ENCODE measurements around the gene NSMCE4A.
A peak's percentile ranks its signal among the peaks of the same experiment; 100 is the strongest.
"Not testable (repeated sequence)": the region's sequence is repeated elsewhere in the genome, so short reads cannot be mapped to it uniquely, and the experiment has no call there.

NSMCE4A gene, protein sequence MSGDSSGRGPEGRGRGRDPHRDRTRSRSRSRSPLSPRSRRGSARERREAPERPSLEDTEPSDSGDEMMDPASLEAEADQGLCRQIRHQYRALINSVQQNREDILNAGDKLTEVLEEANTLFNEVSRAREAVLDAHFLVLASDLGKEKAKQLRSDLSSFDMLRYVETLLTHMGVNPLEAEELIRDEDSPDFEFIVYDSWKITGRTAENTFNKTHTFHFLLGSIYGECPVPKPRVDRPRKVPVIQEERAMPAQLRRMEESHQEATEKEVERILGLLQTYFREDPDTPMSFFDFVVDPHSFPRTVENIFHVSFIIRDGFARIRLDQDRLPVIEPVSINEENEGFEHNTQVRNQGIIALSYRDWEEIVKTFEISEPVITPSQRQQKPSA

DNA sequence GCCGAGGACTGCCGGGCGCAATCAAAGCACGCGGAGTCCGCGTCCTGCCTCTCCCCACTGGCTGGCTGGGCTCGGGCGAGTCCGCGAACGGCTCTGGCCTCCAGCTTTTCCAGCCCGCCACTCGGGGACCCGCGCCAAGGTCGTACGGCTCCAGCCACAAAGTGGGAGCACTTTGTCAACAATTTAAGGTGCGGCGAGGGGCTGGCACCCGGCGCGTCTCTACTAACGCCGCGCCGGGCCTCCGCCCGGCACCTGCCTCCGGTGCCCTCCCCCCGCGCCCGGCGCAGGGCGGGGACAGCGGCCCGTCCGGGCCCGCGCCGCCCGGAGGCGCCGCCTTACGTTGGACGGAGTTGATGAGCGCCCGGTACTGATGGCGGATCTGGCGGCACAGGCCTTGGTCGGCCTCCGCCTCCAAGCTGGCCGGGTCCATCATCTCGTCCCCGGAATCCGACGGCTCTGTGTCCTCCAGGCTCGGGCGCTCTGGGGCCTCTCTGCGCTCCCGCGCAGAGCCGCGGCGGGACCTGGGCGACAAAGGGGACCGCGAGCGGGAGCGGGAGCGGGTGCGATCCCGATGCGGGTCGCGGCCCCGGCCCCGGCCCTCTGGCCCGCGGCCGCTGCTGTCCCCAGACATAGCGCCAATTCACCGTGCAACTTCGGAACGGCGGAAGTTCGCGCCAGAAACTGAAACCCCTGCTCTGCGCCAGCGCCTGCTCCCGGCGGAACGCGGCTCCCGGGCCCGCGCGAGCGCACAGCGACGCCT, at the start of gene NSMCE4A:
Gene NSMCE4A (minus strand): TSS at position 683 of the 760 bp plus-strand sequence. CDS start 52 bp downstream, at position 631.
- peak; percentile 91 for DNase-seq

DNA sequence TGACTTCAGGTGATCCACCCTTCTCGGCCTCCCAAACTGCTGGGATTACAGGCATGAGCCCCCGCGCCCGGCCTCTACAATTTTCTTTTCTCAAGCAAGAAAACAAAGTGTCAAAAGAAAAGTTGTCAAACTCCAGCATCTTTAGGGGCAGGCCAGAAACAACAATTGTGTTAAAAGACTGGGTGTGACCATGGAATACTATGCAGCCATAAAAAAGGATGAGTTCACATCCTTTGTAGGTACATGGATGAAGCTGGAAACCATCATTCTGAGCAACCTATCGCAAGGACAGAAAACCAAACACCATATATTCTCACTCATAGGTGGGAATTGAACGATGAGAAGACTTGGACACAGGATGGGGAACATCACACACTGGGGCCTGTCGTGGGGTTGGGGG, 48.2 kb upstream of the NSMCE4A start:
- DNase-seq, result not testable (repeated sequence)

DNA sequence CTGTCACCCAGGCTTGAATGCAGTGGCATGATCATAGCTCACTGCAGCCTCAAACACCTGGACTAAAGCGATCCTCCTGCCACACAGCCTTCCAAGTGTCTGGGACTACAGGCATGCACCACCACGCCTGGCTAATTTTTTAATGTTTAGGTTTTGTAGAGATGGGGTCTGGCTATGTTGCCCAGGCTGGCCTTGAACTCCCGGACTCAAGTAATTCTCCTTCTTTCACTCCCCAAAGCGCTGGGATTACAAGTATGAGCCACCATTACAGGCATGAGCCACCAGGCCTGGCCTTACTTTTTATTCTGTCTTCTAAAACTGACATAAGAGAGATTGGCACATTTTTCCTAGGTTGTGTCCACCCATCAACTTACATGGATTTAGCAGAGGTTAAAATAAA, 47.3 kb upstream of the NSMCE4A start:
- no peak for DNase-seq

DNA sequence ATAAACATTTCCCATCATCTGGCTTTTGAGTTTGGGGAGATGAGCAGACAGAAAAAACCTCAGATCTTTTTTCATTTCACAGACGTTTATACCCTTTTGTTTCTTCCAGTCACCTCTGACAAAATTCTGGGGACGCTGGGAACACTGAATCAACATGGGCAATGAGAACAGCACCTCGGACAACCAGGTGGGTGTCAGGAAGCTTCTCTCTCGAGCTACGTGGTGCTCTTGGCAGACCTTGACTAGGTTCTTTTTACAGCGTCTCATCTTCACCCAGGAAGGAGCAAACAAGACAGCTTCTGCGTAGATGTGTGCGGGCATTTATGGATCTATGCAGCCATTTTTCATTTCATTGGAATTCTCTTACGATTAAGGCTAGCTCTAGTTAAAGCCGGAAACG, 46.8 kb upstream of the NSMCE4A start:
- no peak for DNase-seq

DNA sequence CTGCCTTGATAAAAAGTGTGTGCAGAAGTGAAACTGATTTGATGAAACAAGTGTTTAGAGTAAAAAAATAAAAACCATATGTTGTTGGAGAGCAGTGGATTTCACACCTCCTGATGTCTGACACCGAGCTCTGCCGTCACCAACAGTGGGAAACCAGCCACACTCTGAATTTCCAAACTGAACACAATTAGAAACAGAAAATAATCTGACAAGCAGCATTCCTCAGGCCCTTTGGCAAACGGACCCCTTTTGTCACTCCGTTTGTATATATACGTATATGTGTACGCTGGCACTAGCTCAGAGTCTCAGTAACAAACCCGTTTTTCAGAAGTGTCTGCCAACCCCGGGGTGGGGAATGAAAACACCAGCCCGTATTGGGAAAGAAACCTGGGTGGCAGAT, 46.4 kb upstream of the NSMCE4A start:
- no peak for DNase-seq

DNA sequence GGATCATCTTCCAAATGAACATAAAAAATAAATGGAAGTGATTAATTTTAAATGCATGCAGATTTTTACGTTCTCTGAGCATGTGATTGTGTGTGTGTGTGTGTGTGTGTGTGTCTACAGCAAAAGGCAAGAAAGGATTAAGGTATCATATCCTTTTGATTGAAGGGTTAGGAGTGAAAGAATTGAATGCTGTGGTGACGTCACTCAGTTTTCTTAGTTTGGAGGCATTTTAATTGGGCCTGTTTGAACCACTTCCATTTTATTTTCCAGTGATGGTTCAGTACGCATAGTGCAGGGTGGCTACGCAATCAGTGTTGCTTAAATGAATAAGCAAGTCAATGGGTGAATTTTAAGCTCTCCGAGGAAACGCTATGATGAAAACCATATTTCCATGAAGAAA, 45.2 kb upstream of the NSMCE4A start:
- no peak for DNase-seq

DNA sequence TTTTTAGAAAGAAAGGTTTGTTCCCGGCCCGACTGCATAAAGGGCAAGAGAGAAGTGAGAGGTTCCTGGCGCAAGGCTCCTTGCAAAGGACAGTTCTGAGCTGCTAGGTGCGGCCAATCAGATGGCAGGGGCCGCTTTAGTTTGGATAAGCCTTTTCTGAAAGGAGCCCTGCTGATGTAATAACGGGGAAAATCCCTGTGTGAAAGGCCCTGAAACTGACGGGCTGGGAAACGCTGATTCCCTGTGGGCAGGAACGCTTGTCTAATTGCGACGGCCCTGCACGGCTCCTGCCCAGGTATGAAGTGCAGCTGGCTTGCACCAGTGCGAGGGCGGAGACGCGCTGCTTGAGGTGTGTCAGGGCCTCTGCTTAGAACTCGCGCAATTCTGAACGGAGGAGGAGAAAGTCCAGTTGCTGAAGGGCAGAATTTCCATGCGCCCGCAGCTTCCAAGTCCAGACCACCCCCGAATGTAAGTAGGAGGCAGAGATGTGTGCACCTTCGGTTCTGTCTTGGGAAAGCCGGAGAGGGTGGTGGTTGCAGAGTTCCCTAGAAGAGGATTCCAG, 44.5 kb upstream of the NSMCE4A start:
- DNase-seq, result peak; percentile 90

DNA sequence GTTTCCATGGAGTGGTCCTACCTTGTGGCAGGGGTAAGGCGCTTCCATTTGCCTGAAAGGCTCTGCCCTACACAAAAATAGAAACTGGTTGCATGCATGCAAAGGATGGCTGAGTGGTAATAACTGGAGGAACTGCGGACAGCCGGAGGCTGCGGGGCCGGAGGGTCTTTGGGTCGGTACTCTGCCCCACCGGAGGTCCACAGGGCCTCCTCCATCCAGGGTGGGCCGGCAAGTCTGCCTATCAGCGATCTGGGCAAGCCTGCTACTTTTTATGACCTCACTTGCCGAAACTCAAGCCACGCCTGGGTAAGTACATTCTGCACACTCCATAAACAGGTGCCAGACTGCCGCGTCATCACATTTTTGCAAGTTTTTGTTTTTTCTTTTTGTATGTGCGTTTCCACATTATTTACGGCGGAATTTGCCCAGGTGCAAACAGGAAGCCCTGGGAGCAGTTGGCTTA, 44.0 kb upstream of the NSMCE4A start:
- peak; percentile 75 for DNase-seq

DNA sequence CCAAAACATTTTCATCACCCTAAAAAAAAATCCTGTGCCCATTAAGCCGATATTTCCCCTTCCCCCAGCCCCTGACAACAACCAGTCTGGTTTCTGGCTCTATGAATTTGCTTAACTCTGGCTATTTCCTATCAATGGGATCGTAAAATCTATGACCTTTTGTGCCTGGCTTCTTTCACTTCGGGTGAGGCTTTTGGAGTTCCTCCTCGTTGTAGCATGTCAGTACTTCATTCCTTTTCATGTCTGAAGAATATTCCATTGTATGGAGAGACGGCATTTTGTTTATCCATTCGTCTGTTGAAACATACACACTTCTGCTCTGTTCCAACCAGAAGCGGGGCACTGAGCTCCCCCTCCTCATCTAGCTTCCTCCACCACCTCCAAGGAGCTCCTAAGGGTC, 43.5 kb upstream of the NSMCE4A start:
- DNase-seq, result no peak

DNA sequence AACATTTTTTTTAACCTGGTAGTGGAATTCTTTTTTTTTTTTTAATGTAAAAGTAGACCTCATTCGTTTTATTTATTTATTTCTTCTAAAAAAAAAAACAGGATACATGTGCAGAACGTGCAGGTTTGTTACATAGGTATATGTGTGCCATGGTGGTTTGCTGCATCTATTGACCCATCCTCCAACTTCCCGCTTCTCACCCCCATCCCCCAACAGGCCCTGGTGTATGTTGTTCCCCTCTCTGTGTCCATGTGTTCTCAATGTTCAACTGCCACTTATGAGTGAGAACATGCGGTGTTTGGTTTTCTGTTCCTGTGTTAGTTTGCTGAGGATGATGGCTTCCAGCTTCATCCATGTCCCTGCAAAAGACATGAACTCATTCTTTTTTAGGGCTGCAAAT, 42.9 kb upstream of the NSMCE4A start:
- DNase-seq, result not testable (repeated sequence)

DNA sequence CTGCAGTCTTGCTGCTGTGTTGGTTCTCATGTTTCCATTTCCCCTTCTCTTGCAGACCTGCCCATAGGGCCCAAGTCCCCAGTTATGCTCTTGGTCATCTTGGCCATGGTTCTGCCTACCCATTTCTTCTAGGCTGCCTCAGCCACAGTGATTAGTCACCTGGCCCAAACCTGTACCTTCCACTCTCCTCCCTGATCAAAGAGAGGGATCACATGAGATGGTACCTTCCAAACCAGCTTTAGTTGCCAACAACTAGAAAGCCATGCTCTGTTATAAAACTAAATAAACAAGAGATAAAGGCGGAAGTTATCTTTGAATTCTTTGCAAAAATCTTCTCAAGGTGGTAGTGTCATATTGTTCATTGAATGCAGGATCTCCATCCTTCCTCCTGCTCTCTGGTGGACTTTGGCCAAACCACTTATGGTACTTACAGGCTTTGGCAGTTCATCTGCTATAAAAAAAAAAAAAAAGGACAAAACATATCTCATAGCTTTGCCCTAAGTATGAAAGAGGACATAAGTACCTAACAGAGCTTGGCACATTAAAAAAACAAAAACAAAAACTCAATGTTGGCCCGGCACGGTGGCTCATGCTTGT, 39.7 kb upstream of the NSMCE4A start:
- DNase-seq, result peak; percentile 65

DNA sequence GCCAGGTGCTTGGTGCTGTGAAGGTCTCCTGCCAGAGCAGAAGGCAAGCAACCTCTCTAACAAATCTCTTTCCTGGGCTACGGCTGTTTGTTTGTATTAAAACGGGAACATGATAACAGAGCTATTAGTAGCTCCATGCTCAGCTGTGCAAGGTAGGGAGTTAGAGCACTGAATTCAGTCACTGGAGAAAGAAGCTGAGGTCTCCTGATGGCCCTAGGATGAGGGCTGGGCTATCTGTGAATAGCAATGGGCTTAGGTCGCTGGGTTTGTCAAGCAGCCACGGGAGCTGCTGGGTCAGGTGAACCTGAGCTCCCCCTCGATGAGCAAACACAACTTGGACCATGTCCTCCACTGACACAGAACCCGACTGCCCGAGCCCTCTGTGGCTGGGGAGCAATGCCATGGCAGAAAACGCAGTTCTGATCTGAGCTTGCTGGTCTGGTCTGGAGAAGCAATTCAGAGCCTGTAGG, 38.3 kb upstream of the NSMCE4A start:
- DNase-seq, result no peak

DNA sequence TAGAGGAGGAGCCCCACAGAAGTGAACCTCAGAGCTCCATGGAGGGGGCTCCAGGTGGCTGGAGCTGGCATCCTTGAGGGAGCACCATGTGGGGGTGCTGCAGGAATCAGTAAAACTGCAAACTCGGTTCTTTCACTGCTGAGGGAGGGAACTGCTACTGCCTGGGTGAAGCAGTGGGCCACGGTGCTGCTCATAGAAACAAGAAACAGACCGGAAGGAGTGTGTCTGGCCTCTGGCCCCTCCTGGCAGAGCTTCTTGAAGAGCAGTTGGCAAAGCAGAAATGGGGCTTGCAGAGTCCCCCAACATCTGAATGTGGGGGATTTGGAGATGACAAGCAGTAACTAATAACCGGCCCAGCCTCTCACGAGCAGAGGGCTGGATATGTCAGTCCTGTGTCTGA, 37.7 kb upstream of the NSMCE4A start:
- no peak for DNase-seq

DNA sequence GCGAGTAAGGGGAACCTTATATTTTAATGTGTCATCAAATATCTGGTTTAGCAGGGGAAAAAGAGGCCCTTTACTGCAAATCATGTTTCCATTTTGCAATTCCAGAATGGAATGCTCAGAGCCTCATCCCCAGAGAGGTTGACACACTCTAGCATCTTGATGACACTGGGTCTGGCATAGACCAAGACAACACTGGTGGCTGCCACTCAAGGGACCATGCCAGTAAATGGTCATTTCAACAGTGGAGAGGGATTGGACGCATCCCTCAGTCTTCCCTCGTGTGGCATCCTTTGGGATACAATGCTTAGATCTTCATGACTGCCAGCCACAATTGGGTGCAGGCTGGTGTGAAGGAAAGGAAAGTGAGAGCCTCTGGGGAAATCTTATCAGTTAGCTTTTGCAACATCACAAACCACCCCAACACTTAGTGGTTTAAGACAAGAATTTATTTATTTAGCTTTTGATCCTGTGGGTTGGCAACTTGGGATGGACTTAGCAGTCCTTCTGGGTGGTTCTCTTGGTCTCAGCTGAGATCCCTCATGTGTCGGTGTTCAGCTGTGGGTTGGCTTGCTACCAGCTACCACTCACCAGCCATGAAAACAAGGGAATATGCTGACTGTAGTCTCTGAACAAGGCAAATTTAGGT, 35.5 kb upstream of the NSMCE4A start:
- DNase-seq, result no peak

DNA sequence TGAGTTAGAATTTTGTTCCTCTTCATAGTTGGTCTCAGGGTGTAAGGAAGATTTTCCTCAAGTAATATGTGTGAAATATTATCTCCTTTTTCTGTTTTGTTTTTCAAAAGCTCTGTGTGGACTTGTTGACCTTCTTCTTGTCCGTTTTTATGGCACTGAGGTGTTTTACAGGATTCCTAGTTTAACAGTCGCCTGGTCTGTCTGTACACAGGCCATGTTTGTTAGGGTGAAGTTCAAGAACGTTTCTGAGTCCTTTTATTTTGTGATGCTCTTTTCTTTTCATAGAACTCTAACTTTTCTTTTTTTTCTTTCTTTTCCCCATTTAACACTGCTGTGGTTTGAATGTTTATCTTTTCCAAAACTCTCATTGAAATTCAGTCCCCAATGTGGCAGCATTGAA, 32.4 kb upstream of the NSMCE4A start:
- peak; percentile 16 for DNase-seq

DNA sequence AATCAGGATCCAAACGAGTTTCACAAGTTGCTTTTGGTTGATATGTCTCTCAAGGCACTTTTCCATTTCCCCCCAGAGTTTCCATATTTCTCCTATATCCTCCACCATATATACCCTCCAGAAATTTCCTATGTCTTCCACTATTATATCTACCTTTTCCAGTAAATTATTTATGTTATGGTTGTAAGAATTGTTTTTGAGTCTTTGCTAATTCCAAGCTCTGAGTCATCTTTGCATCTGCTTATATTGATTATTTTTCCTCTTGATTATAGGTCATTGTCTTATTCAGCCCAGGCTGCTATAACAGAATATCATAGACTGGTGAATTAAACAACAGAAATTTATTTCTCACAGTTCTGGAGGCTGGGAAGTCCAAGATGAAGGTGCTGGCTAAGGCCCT, 26.7 kb upstream of the NSMCE4A start:
- no peak for DNase-seq

DNA sequence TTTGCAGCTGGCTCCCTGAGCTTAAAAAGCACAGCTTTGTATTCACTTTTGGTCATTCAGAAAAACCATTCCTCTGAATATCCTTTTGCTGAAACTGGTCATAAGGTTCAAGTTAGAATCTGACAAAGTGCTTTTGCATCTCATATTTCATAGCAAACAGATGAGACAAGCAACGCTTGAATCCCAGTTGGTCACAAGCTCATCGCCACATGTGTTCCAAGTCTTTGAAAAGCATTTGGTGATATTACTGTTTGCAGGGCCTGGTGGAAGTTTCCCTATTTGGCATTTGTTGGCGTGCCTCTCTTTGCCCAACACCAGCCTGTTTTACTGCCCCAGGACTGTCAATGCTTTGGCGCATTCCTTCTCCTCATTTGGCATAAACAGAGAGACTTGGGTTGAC, 24.3 kb upstream of the NSMCE4A start:
- DNase-seq, result no peak

DNA sequence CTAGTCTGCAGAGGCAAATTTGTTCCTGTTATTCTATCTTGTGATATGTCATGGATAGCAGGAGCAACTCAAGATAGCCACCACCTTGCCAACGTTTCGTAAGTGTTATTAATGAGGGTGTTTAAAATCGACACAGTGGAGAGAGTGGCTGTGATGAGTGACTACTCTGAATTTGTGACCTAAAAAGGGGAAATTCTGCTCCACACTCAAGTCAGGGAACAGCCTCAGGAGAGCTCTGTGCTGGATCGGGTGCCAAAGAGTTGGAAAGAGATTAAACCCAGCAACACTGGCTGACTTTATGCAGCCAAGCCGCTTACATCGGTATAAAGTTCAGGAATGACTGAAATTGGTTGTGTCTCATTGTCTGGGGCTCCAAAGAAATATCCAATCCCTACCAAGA, 23.4 kb upstream of the NSMCE4A start:
- no peak for DNase-seq

DNA sequence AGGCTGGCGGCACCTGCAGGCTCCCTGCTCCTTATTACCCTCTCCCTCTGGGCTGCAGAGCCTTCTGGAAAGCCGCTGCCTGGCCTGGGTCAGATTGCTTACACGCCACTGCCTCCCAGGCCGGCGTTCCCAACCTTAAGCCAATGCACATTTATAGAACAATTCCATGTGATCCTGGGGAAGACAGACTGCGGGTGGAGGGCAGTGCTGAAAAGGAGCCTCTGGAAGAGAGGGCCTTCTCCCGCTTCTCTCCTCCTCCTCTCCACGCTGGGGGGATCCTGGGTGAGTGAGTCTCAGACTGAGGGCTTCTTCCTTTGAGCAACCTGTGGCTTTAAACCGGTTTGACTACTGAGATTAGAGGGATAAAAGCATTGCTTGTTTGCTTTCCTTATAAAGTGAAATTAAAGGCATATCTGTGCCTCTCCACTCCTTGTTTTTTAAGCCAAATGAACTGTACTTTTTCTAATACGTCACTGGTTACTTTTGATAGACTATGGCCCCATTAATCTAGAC, 19.5 kb upstream of the NSMCE4A start:
- peak; percentile 86 for DNase-seq

DNA sequence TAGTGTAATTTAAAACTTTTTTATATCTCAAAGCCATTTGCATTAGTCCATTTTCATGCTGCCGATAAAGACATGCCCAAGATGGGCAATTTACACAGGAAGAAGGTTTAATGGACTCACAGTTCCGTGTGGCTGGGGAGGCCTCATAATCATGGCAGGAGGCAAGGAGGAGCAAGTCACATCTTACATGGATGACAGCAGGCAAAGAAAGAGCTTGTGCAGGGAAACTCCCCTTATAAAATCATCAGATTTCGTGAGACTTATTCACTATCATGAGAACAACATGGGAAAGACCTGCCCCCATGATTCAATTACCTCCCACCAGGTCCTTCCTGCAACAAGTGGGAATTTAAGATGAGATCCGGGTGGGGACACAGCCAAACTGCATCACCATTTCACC, 16.7 kb upstream of the NSMCE4A start:
- DNase-seq, result not testable (repeated sequence)

DNA sequence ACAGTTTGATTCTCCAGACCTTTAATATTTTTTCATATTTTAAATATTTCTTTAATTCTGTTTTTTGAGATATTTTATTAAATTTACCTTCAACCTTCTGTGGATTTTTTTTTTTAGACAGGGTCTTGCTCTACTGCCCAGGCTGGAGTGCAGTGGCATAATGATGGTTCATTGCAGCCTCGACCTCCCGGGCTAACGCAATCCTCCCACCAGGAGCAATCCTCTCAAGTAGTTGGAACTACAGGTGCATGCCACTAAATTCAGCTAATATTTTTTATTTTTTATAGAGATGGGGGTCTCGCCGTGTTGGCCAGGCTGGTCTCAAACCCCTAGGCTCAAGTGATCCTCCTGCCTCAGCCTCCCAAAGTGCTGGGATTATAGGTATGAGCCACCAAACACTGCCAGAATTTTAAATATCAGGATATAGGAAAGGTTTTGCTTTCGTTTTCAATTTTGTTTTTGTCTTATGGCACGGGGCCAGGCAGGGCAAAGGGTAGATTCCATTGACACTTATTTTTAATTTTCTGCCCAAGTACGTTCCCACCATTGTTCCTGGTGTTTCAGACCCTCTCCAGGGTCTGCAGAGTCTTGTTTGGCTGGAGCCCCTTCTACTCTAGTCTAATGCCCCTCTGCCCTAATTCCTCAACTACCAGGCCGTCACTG, 15.1 kb upstream of the NSMCE4A start:
- DNase-seq, result no peak

Data from DMS53 (cell line).